NCI-H2171 (cell line): Measurements from ENCODE around the gene ST7L.

Experiments used
- DNase-seq: peaks from one replicate; lab custom pipeline; 2025; lab: John Stamatoyannopoulos, UW

Gene ST7L

GRCh38 chr1:112618114-112618720 lies 724 bp downstream of the ST7L start:
- DNase-seq, result no peak

GRCh38 chr1:112614460-112615065 lies 4.4 kb downstream of the ST7L start:
- no peak for DNase-seq

GRCh38 chr1:112605633-112606327 lies 13.2 kb downstream of the ST7L start:
- DNase-seq, result no peak

- no peak for DNase-seq
Observed at GRCh38 chr1:112603541-112603940, 15.4 kb downstream of the ST7L start.

- DNase-seq, result no peak
Observed at GRCh38 chr1:112603012-112603411, 15.9 kb downstream of the ST7L start.

GRCh38 chr1:112599477-112599876 lies 19.5 kb downstream of the ST7L start:
- DNase-seq, result no peak

- no peak for DNase-seq
Observed at GRCh38 chr1:112594208-112594876, 24.6 kb downstream of the ST7L start.

GRCh38 chr1:112589766-112590165 lies 29.2 kb downstream of the ST7L start:
- DNase-seq, result no peak

GRCh38 chr1:112583366-112583765 lies 35.6 kb downstream of the ST7L start:
- no peak for DNase-seq

- no peak for DNase-seq
Observed at GRCh38 chr1:112581586-112582192, 37.3 kb downstream of the ST7L start.

GRCh38 chr1:112579801-112580510 lies 39.0 kb downstream of the ST7L start:
- no peak for DNase-seq

- no peak for DNase-seq
Observed at GRCh38 chr1:112576240-112576639, 42.7 kb downstream of the ST7L start.

GRCh38 chr1:112575154-112575804 lies 43.7 kb downstream of the ST7L start:
- no peak for DNase-seq

GRCh38 chr1:112565800-112566199 lies 53.1 kb downstream of the ST7L start:
- DNase-seq, result no peak

- no peak for DNase-seq
Observed at GRCh38 chr1:112564081-112564480, 54.9 kb downstream of the ST7L start.

- DNase-seq, result no peak
Observed at GRCh38 chr1:112563341-112563740, 55.6 kb downstream of the ST7L start.

- no peak for DNase-seq
Observed at GRCh38 chr1:112558634-112559033, 60.3 kb downstream of the ST7L start.

GRCh38 chr1:112557385-112557784 lies 61.6 kb downstream of the ST7L start:
- DNase-seq, result no peak

- DNase-seq, result no peak
Observed at GRCh38 chr1:112554411-112554810, 64.5 kb downstream of the ST7L start.

GRCh38 chr1:112549590-112549989 lies 69.4 kb downstream of the ST7L start:
- DNase-seq, result no peak

GRCh38 chr1:112548547-112548946 lies 70.4 kb downstream of the ST7L start:
- no peak for DNase-seq
